ENCODE data around the gene PLB1.

PLB1 gene

GRCh38 chr2:28676152-28676835, 180.4 kb downstream of the PLB1 start:
- Histone ChIP-seq H3K9me3 (ENCODE audit: control insufficient read depth, insufficient read depth, low read length) (no peaks in the 10 kb centered on the region), H3K4me1 (ENCODE audit: control insufficient read depth, insufficient read depth, low read length) (0 out of 2 replicates have a peak, but pooled peaks cover 3% of the 10 kb centered on the region), H3K27ac (ENCODE audit: low read depth, low read length) (no peak overlapping the region), H3K4me3 (ENCODE audit: low read depth, low read length) (no peak overlapping the region), H3K36me3 (ENCODE audit: control insufficient read depth, insufficient read depth, low read length) (no peaks in the 10 kb centered on the region), H3K27me3 (ENCODE audit: control insufficient read depth, insufficient read depth, low read length) (no peaks in the 10 kb centered on the region), H3K9ac (ENCODE audit: low read depth, low read length) (no peak overlapping the region)

GRCh38 chr2:28678175-28678855, 182.5 kb downstream of the PLB1 start:
- Histone ChIP-seq H3K9me3 (ENCODE audit: control insufficient read depth, insufficient read depth, low read length) (no peaks in the 10 kb centered on the region), H3K27ac (ENCODE audit: low read depth, low read length) (no peak overlapping the region), H3K4me1 (ENCODE audit: control insufficient read depth, insufficient read depth, low read length) (peaks cover 8% of the 10 kb centered on the region), H3K36me3 (ENCODE audit: control insufficient read depth, insufficient read depth, low read length) (no peaks in the 10 kb centered on the region), H3K9ac (ENCODE audit: low read depth, low read length) (no peak overlapping the region), H3K27me3 (ENCODE audit: control insufficient read depth, insufficient read depth, low read length) (no peaks in the 10 kb centered on the region), H3K4me3 (ENCODE audit: low read depth, low read length) (no peak overlapping the region)

- Histone ChIP-seq H3K4me3 (ENCODE audit: low read depth, low read length) (no peak overlapping the region), H3K9ac (ENCODE audit: low read depth, low read length) (no peak overlapping the region), H3K4me1 (ENCODE audit: control insufficient read depth, insufficient read depth, low read length) (peaks cover 12% of the 10 kb centered on the region), H3K9me3 (ENCODE audit: control insufficient read depth, insufficient read depth, low read length) (no peaks in the 10 kb centered on the region), H3K36me3 (ENCODE audit: control insufficient read depth, insufficient read depth, low read length) (no peaks in the 10 kb centered on the region), H3K27me3 (ENCODE audit: control insufficient read depth, insufficient read depth, low read length) (no peaks in the 10 kb centered on the region), H3K27ac (ENCODE audit: low read depth, low read length) (no peak overlapping the region)
Observed at GRCh38 chr2:28678944-28679343, 183.1 kb downstream of the PLB1 start.

GRCh38 chr2:28680657-28681056, 184.8 kb downstream of the PLB1 start:
- Histone ChIP-seq H3K27ac (ENCODE audit: low read depth, low read length) (peak overlapping the region; percentile 26), H3K27me3 (ENCODE audit: control insufficient read depth, insufficient read depth, low read length) (no peaks in the 10 kb centered on the region), H3K4me3 (ENCODE audit: low read depth, low read length) (no peak overlapping the region), H3K9me3 (ENCODE audit: control insufficient read depth, insufficient read depth, low read length) (no peaks in the 10 kb centered on the region), H3K36me3 (ENCODE audit: control insufficient read depth, insufficient read depth, low read length) (no peaks in the 10 kb centered on the region), H3K9ac (ENCODE audit: low read depth, low read length) (no peak overlapping the region), H3K4me1 (ENCODE audit: control insufficient read depth, insufficient read depth, low read length) (peaks cover 12% of the 10 kb centered on the region)

- H3K4me3 ChIP-seq (ENCODE audit: low read depth, low read length), result no peak overlapping the region
- no peak overlapping the region for H3K9ac ChIP-seq (ENCODE audit: low read depth, low read length)
- no peaks in the 10 kb centered on the region for H3K36me3 ChIP-seq (ENCODE audit: control insufficient read depth, insufficient read depth, low read length)
- H3K4me1 ChIP-seq (ENCODE audit: control insufficient read depth, insufficient read depth, low read length), result peaks cover 12% of the 10 kb centered on the region
- H3K27ac ChIP-seq (ENCODE audit: low read depth, low read length), result peak overlapping the region; percentile 26
- no peaks in the 10 kb centered on the region for H3K27me3 ChIP-seq (ENCODE audit: control insufficient read depth, insufficient read depth, low read length)
- H3K9me3 ChIP-seq (ENCODE audit: control insufficient read depth, insufficient read depth, low read length), result no peaks in the 10 kb centered on the region
Observed at GRCh38 chr2:28681158-28681571, 185.3 kb downstream of the PLB1 start.

GRCh38 chr2:28681606-28682005, 185.7 kb downstream of the PLB1 start:
- H3K4me3 ChIP-seq (ENCODE audit: low read depth, low read length), result no peak overlapping the region
- peak overlapping the region; percentile 26 for H3K27ac ChIP-seq (ENCODE audit: low read depth, low read length)
- no peaks in the 10 kb centered on the region for H3K36me3 ChIP-seq (ENCODE audit: control insufficient read depth, insufficient read depth, low read length)
- H3K4me1 ChIP-seq (ENCODE audit: control insufficient read depth, insufficient read depth, low read length), result peaks cover 12% of the 10 kb centered on the region
- no peak overlapping the region for H3K9ac ChIP-seq (ENCODE audit: low read depth, low read length)
- H3K27me3 ChIP-seq (ENCODE audit: control insufficient read depth, insufficient read depth, low read length), result no peaks in the 10 kb centered on the region
- H3K9me3 ChIP-seq (ENCODE audit: control insufficient read depth, insufficient read depth, low read length), result no peaks in the 10 kb centered on the region

- Histone ChIP-seq H3K27ac (ENCODE audit: low read depth, low read length) (peak overlapping the region; percentile 61), H3K9ac (ENCODE audit: low read depth, low read length) (no peak overlapping the region), H3K27me3 (ENCODE audit: control insufficient read depth, insufficient read depth, low read length) (no peaks in the 10 kb centered on the region), H3K4me3 (ENCODE audit: low read depth, low read length) (no peak overlapping the region), H3K9me3 (ENCODE audit: control insufficient read depth, insufficient read depth, low read length) (no peaks in the 10 kb centered on the region), H3K36me3 (ENCODE audit: control insufficient read depth, insufficient read depth, low read length) (no peaks in the 10 kb centered on the region), H3K4me1 (ENCODE audit: control insufficient read depth, insufficient read depth, low read length) (peaks cover 12% of the 10 kb centered on the region)
Observed at GRCh38 chr2:28683100-28683706, 187.3 kb downstream of the PLB1 start.

GRCh38 chr2:28684142-28684858, 188.4 kb downstream of the PLB1 start:
- H3K27me3 ChIP-seq (ENCODE audit: control insufficient read depth, insufficient read depth, low read length), result no peaks in the 10 kb centered on the region
- peaks cover 12% of the 10 kb centered on the region for H3K4me1 ChIP-seq (ENCODE audit: control insufficient read depth, insufficient read depth, low read length)
- H3K27ac ChIP-seq (ENCODE audit: low read depth, low read length), result no peak overlapping the region
- no peaks in the 10 kb centered on the region for H3K9me3 ChIP-seq (ENCODE audit: control insufficient read depth, insufficient read depth, low read length)
- H3K9ac ChIP-seq (ENCODE audit: low read depth, low read length), result no peak overlapping the region
- no peaks in the 10 kb centered on the region for H3K36me3 ChIP-seq (ENCODE audit: control insufficient read depth, insufficient read depth, low read length)
- no peak overlapping the region for H3K4me3 ChIP-seq (ENCODE audit: low read depth, low read length)

- no peak overlapping the region for H3K27ac ChIP-seq (ENCODE audit: low read depth, low read length)
- no peak overlapping the region for H3K4me3 ChIP-seq (ENCODE audit: low read depth, low read length)
- H3K9me3 ChIP-seq (ENCODE audit: control insufficient read depth, insufficient read depth, low read length), result no peaks in the 10 kb centered on the region
- no peaks in the 10 kb centered on the region for H3K36me3 ChIP-seq (ENCODE audit: control insufficient read depth, insufficient read depth, low read length)
- peaks cover 7% of the 10 kb centered on the region for H3K4me1 ChIP-seq (ENCODE audit: control insufficient read depth, insufficient read depth, low read length)
- no peak overlapping the region for H3K9ac ChIP-seq (ENCODE audit: low read depth, low read length)
- H3K27me3 ChIP-seq (ENCODE audit: control insufficient read depth, insufficient read depth, low read length), result no peaks in the 10 kb centered on the region
Observed at GRCh38 chr2:28687171-28687570, 191.3 kb downstream of the PLB1 start.

GRCh38 chr2:28687640-28688385, 192.0 kb downstream of the PLB1 start:
- Histone ChIP-seq H3K36me3 (ENCODE audit: control insufficient read depth, insufficient read depth, low read length) (no peaks in the 10 kb centered on the region), H3K27me3 (ENCODE audit: control insufficient read depth, insufficient read depth, low read length) (no peaks in the 10 kb centered on the region), H3K4me1 (ENCODE audit: control insufficient read depth, insufficient read depth, low read length) (peaks cover 7% of the 10 kb centered on the region), H3K9me3 (ENCODE audit: control insufficient read depth, insufficient read depth, low read length) (no peaks in the 10 kb centered on the region), H3K9ac (ENCODE audit: low read depth, low read length) (no peak overlapping the region), H3K27ac (ENCODE audit: low read depth, low read length) (no peak overlapping the region), H3K4me3 (ENCODE audit: low read depth, low read length) (no peak overlapping the region)

Measured in HUES48 (cell line).